ENCODE data around the gene PI4K2B. TPM values are rescaled to one million over a fixed set of nuclear protein-coding genes. Genes with fewer than 3 reads are reported as not detected.

Gene PI4K2B
- total RNA-seq (2021): 10.3 and 10.5 TPM in 2 replicates
- long read RNA-seq: 0 reads

- Histone ChIP-seq H3K27ac (ENCODE audit: insufficient read length, low read depth, low read length) (no peak within 1 kb of the TSS), H3K27me3 (ENCODE audit: insufficient read depth, low read length) (no peaks in the 10 kb centered on the region), H4K91ac (ENCODE audit: insufficient read length, low read depth, low read length) (no peak within 1 kb of the TSS), H4K5ac (ENCODE audit: insufficient read length, low read depth, low read length) (no peak within 1 kb of the TSS), H3K56ac (ENCODE audit: insufficient read length, low read depth, low read length) (no peak within 1 kb of the TSS), H3K4ac (ENCODE audit: low read depth, low read length) (no peak within 1 kb of the TSS), H3K18ac (ENCODE audit: insufficient read length, low read depth, low read length) (peak within 1 kb of the TSS; percentile 22), H2BK20ac (ENCODE audit: low read depth, low read length, poor library complexity, severe bottlenecking) (no peak within 1 kb of the TSS), H2BK120ac (ENCODE audit: low read depth, low read length, poor library complexity, severe bottlenecking) (no peak within 1 kb of the TSS), H2BK15ac (ENCODE audit: low read depth, low read length) (no peak within 1 kb of the TSS), H3T11ph (ENCODE audit: low read length) (no peak within 1 kb of the TSS), H3K23ac (ENCODE audit: insufficient read length, low read depth, low read length) (no peak within 1 kb of the TSS), H3K14ac (ENCODE audit: insufficient read depth, low read length) (peak within 1 kb of the TSS; percentile 36), H3K4me1 (ENCODE audit: insufficient read depth, low read length) (no peaks in the 10 kb centered on the region), H4K8ac (replicated peaks; ENCODE audit: insufficient read length, low read depth, low read length) (no peak within 1 kb of the TSS), H3K9ac (ENCODE audit: extremely low read depth, insufficient read length, low read length) (peak within 1 kb of the TSS; percentile 72), H2AK5ac (ENCODE audit: insufficient read length, low read length) (no peak within 1 kb of the TSS), H2AFZ (ENCODE audit: low read length) (no peak within 1 kb of the TSS), H3K4me2 (ENCODE audit: insufficient read depth, insufficient read length, low read length) (peak within 1 kb of the TSS; percentile 89), H2BK12ac (ENCODE audit: insufficient read length, low read depth, low read length) (no peak within 1 kb of the TSS), H3K79me2 (ENCODE audit: insufficient read depth, low read length) (no peaks in the 10 kb centered on the region), H2BK5ac (ENCODE audit: insufficient read length, low read length) (no peak within 1 kb of the TSS), H3K79me1 (ENCODE audit: insufficient read depth, low read depth, low read length, poor library complexity, severe bottlenecking) (no peaks in the 10 kb centered on the region), H3K9me3 (ENCODE audit: control insufficient read depth, low read depth, low read length) (no peaks in the 10 kb centered on the region), H3K23me2 (ENCODE audit: insufficient read length, low read depth, low read length, poor library complexity, severe bottlenecking) (peaks cover 5% of the 10 kb centered on the region), H4K20me1 (ENCODE audit: control insufficient read depth, insufficient read depth, insufficient read length) (no peaks in the 10 kb centered on the region)
- Mint-ChIP-seq H3K27me3 (ENCODE audit: low read depth) (peaks cover 22% of the 10 kb centered on the region), H3K36me3 (ENCODE audit: insufficient read depth in 1 of 3, low read depth in 3 of 3) (peaks cover 15 to 51% (median 15%) of the 10 kb centered on the region in 3 experiments), H3K4me1 (peaks cover 8 to 11% of the 10 kb centered on the region in 2 experiments), H3K9me3 (peaks cover 36 to 37% of the 10 kb centered on the region in 2 experiments), H3K4me3 (peak within 1 kb of the TSS; percentile 80 to 88), H3K27ac (no peak within 1 kb of the TSS)
- no CpG with 5 or more reads among the region's 72 CpGs for WGBS (ENCODE audit: extremely low coverage, insufficient read length, low lambda C conversion rate)
- DNase-seq: peak; percentile 91
- TF ChIP-seq CTCF (conservative IDR thresholded peaks at IDR 0.05): no peak
These were observed at the start of gene PI4K2B for GRCh38 chr4:25233737-25234389. Gene PI4K2B (plus strand): TSS chr4:25234033. CDS start chr4:25234164, 131 bp downstream.

Data from H9 (cell line).